Measurements from ENCODE around the gene DIDO1.

DNA sequence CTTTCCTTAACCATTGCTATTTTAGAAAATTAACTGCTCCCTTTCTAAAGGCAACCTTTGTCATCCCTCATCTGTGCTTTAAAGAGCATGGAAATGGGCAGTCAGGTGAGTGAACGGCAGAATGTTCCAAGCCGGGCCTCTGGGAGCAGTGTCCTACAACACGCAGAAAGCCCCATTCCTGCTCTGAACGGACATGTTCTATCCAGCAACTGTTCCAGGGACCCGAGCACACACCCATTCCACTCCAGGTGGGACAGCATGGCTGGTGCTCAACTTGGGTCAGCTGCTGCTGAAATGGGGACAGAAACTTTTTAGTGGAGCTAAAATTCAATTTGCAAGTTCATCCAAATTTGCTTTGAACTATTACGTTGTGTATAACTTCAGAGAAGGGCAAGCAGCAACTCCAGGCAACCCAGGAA is 26.7 kb downstream of the DIDO1 start:
- no peak for TF ChIP-seq EP300 (IDR thresholded peaks at IDR 0.05)
- TF ChIP-seq, protein P1, sequence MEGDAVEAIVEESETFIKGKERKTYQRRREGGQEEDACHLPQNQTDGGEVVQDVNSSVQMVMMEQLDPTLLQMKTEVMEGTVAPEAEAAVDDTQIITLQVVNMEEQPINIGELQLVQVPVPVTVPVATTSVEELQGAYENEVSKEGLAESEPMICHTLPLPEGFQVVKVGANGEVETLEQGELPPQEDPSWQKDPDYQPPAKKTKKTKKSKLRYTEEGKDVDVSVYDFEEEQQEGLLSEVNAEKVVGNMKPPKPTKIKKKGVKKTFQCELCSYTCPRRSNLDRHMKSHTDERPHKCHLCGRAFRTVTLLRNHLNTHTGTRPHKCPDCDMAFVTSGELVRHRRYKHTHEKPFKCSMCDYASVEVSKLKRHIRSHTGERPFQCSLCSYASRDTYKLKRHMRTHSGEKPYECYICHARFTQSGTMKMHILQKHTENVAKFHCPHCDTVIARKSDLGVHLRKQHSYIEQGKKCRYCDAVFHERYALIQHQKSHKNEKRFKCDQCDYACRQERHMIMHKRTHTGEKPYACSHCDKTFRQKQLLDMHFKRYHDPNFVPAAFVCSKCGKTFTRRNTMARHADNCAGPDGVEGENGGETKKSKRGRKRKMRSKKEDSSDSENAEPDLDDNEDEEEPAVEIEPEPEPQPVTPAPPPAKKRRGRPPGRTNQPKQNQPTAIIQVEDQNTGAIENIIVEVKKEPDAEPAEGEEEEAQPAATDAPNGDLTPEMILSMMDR (IDR thresholded peaks at IDR 0.05): no peak
- TF ChIP-seq MYC (IDR thresholded peaks at IDR 0.05; ENCODE audit: borderline replicate concordance, low read length): no peak
- no peak for TF ChIP-seq TFCP2L1 (CRISPR knock-in tag; IDR thresholded peaks at IDR 0.05)
- TF ChIP-seq MAZ (IDR thresholded peaks at IDR 0.05; ENCODE audit: borderline replicate concordance, low read depth, low read length): no peak
- TF ChIP-seq POLR2AphosphoS2 (conservative IDR thresholded peaks at IDR 0.05; ENCODE audit: low read length): no peak
- TF ChIP-seq ESRRA (IDR thresholded peaks at IDR 0.05; ENCODE audit: borderline replicate concordance, low read length): no peak
- no peak for TF ChIP-seq RAD21 (conservative IDR thresholded peaks at IDR 0.05 in 1 of 2, IDR thresholded peaks at IDR 0.05 in 1 of 2)
- TF ChIP-seq MAFK (IDR thresholded peaks at IDR 0.05; ENCODE audit: partially characterized antibody): no peak

Measured in A549 (cell line).